Kidney capillary endothelial cell (primary cell): ENCODE results near the gene VGLL1.
A peak's percentile ranks its signal among the peaks of the same experiment; 100 is the strongest.

Experiments
- DNase-seq: peaks from one replicate; pipeline ENCODE4 v3.0.0-alpha.2; 2018; ENCODE audit warnings: low spot score

The VGLL1 gene

GRCh38 chrX:136531951-136532350, at the start of gene VGLL1:
Gene VGLL1 (plus strand): TSS chrX:136532215. CDS start chrX:136536021, 3,806 bp downstream.
- no peak for DNase-seq

DNA sequence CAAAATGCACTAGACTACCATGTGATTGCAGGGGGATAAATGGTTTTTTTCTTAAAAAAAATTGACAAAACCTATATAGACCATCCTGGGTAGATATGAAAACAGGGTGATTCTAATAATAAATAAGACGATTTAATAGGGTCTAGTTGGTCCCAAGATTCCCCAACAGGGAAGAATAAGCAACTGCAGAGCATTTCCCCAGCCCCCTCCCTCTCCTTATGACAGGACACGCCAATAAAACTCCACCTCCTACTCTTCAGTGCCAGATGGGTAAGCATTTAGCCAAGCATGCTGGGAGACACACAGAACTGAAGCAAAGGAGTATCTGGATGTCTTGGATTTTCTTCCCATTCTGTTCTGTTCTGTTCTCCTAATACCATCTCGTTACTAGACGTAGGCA, 44.4 kb upstream of the VGLL1 start, which contains the start of gene BRS3:
Gene BRS3 (plus strand): TSS at position 301 of the 400 bp plus-strand sequence. CDS start 168 bp downstream, outside the sequence.
- no peak for DNase-seq

DNA sequence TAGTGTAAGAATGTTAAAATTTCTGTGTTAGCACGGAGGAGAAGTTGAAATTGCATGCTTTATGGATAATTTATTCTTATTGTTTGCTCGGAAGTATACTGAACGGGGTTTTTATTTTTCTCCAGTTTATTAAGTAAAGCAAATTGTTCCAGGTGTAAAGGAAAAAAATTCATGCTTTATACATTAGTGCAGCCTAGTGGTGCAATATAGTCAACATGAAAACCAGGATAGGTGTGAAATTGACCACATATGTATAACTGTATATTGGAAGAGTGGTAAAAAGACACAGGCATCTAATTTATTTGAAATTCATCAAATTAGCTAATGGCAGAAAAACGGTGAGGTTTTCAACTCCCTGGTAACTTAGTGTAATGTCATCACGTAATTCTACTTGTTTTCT, 43.3 kb upstream of the VGLL1 start:
- no peak for DNase-seq

- DNase-seq: no peak
These were observed 40.2 kb upstream of the VGLL1 start for GRCh38 chrX:136491832-136492231.

GRCh38 chrX:136493011-136493410, 39.0 kb upstream of the VGLL1 start:
- DNase-seq: no peak

- no peak for DNase-seq
These were observed 37.0 kb upstream of the VGLL1 start for GRCh38 chrX:136495043-136495442.

- no peak for DNase-seq
These were observed 35.7 kb upstream of the VGLL1 start for GRCh38 chrX:136496186-136496763.

DNA sequence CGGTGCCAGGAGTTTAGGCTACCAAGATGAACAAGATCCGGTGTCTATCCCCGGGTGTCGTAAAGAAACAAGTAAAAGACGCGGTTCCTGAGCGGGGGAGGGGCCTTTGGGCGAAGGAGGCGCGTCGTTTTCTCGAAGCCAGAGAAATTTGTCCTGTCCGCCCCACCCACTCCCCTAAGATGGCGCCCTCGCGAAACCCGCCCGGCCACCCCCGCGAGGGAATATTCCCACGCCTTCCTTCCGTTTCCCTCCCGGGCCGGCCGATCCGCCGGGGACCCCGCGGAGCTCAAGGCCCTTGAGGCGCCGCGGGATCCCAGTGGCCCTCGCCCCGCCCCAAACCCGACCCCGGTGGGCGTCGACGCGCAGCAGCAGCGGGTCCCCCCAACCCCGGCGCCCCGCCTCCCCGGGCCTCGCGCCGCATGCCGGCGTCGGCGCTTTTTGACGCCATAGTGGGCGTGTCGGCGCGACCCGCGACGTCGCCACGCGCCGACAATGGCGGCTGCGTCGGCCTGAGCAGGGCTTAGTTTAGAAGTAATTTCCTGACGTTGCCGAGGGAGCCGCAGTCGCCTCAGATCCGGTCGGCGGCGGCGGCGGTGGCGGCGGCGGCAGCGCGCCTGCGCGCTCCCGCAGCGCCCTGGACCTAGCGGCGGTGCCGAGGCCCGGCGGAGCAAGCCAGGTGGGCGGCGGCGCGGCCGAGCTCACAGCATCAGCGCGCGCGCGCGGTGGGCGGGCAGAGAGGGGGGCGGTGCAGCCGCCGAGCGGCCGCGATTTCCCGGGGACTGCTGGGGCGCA, 35.1 kb upstream of the VGLL1 start:
- DNase-seq: peak; percentile 62

GRCh38 chrX:136497556-136498052, 34.4 kb upstream of the VGLL1 start, which contains the start of gene HTATSF1:
Gene HTATSF1 (plus strand): TSS chrX:136497592. CDS start chrX:136497685, 93 bp downstream.
- DNase-seq: peak; percentile 4

DNA sequence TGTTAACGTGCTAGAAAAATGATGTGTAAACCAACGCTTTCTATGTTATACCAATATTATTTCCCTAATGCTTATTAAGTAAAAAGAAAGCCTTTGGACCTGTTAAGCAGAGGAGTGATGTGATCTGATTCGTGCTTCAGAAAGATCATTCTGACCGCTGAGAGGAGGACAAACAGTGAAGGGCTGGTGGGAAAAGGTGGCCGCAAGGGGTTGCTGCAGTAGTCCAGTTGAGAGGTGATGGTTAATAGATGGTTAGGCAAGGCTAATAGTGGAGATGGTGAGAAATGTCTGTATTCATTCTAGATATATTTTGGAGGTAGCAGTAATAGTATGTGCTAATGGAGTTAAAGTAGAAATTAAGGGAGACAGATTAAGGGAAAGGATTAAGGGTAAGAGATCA, 12.9 kb upstream of the VGLL1 start:
- DNase-seq: no peak

DNA sequence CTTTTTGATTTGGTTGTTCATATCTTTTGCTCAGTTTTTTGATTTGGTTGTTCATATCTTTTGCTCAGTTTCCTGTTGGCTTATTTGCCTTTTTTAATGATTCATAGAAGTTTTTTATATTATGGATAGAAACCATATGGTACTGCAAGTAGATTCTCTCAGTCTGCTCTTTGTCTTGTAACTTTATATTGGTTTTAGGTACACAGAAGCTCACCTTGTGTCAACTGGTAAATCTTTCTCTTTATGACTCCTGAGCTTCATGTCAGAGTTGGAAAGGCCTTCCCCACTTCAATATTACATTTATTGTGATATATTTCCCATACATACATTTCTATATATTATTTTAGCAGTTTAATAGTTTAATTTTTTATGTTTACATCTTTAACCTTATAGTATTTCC, 8.2 kb upstream of the VGLL1 start:
- no peak for DNase-seq

DNA sequence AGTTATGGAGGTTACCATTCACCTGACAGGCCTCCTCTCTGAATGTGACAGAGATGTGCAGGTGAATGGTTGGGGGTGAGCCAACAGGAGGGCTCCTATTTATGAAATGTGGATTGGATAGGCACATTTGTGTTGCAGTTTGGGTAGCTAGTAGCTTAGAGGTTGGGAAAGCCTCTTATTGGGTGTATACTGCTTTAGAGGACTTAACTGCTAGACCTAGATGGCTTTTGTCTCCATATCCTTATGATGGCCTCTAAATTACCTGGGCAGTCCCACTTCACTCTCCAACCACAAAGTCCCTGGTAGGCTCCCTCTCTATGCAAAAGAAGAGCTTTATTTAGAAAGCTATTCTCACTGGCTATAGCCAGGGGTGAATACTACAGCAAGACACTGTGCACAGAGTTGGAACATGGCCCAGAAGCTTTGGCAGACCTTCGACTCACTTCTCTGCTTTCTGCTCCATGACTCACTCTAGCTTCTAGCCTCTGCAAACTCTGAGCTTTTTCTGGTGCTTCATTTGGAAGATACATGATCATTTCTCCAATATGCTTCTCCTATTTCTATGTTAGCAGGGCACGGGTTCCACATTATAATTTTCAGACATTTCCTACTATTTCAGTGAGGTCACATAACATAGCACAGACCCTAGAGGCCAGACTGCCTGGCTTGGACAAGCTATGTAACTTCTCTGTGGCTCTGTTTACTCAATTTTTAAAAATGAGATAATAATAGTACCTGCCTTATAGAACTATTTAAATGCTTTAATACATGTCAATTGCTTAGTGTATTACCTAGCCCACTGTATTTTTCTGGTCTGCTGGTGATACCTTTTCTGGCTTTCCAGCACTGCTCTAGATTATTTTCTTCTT, 6.0 kb upstream of the VGLL1 start:
- DNase-seq: no peak

DNA sequence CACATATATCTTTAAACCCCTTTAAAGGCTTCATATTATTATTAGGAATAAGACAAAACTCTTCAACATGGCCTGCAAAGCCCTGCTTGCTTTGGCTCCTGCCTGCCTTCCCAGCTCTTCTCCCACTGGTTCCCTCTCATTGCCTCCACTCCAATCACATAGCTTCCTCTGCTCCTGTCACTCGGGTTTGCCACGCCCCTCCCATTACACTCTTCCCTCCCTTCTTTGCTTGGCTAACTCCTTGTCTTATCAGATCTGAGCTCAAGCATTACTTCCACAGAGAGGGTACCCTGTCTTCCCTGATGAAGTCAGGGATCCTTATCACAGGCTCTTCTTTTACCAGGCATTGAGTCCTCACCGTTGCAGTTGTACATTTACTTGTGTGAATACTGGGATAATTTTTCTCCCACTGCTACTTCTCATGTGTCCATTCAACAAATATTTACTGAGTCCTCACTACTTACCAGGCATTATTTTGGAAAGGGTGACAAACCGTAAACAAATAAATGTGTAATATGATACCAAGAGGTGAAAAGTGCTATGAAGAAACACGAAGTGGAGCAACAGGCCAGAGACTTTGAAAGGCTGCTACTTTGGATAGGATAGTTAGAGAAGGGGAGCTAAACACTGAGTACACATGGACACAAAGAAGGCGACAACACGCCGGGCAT, 3.2 kb upstream of the VGLL1 start:
- DNase-seq: no peak

GRCh38 chrX:136529795-136530194, 2.2 kb upstream of the VGLL1 start:
- DNase-seq: no peak

DNA sequence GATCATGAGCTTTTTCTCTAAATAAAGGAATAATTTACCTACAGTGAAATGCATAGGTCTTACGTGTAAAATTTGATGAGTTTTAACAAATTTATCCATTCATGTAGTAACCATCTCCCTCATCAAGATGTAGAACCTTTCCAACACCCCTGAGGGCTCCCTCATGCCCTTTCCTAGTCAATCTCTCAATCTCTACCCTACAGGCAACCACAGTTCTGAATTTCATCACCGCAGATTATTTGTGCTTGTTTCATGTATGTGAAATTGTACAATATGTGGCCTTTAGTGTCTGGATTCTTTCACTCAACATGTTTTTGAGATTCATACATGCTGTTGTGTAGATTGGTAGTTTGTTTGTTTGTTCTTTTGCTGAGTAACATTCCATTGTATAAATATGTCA, 2.1 kb downstream of the VGLL1 start:
- no peak for DNase-seq

DNA sequence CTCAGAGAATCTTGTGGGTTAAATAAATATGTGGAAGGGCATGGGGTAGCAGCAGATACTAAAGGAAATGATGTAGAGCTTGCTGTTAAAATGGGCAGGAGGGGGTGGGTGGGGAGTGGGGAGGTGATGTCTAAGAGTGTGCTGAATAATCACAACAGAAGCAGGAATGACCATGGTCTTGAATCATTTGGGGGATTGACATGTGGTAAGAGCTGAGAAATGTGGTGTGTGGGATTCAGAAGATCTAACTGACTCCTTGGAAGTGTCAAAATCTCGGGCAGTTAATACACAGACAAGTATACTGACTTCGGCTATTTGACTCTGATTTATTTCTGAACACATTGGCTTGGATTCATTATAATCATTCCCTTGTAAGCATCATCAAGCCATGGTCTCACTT, 6.8 kb downstream of the VGLL1 start:
- DNase-seq: no peak

DNA sequence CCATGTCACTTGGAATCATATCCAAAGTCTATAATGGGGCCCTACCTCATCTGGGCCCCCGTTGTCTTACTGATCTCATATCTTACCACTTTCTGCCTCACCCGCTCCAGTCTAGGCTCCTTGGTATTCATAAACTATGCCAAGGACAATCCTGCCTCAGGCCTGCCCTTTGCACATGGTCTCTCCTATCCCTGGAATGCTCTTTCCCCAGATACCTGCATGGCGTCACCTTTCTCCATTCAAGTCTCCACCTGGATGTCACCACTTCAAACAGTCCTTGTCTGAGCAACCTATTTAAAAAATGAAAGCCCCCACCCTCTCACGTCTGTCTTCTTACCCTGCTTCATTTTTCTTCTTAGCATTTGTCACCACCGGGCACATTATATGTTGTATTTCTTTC, 8.2 kb downstream of the VGLL1 start:
- no peak for DNase-seq

DNA sequence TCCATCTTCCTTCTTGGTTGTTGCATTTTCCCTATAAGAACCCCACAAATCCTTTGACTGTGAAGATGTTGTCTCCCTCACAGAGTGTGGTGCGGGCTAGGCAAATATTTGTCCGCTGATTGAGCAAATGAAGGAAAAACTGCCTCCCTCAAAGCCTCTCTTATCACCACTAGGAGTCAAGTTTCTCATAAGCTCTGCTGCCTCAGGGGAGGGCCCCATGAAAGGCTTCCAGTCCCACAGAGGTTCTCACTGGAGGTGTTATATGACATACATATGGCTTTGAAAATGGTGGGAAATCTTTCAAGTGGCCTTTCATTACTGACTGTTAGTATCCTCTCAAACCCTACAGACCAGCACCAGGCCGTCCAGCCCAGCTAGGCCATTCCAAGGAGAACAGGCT, 9.3 kb downstream of the VGLL1 start:
- DNase-seq: no peak

DNA sequence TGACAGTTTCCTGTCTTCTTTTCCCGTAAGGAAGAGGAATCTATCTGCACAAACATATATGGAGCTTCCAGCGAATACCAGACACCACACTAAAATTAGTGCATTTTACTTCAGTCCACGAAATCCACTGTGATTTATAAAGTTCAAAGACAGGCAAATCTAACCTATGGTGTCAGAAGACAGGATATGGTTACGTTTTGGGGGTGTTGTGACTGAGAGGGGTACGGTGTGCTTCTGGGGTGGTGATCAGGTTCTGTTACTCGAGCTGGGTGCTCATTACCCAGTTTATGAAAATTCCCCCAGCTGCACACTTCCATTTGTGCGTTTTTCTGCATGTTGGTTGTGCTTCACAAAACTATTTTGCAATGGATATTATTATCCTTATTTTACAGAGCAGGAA, 10.3 kb downstream of the VGLL1 start:
- no peak for DNase-seq

GRCh38 chrX:136546371-136546781, 14.4 kb downstream of the VGLL1 start:
- no peak for DNase-seq

DNA sequence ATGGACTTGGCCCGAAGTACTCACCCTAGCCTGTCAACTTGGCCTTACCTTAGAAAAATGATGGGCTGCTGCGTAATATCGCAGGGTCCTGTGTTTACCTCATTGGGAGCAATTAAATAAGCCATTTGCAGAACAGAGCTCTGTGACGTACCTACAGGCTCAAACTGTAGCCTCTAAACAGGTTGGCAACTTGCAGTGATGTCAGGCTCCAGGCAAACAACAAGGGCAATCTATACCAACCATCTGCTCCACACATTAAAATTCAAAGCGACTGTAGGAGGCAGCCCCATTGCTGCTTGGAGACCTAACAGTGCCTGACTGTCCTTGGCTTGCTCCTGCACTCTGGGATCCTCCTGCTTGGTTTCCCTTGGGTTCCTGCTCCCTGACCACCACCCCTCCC, 17.2 kb downstream of the VGLL1 start:
- DNase-seq: no peak

GRCh38 chrX:136551410-136551809, 19.4 kb downstream of the VGLL1 start:
- no peak for DNase-seq
